ENCODE measurements around the gene ZNF227.

- no peak for TF ChIP-seq CTCF (IDR thresholded peaks at IDR 0.05)
- no peak for TF ChIP-seq POLR2A (IDR thresholded peaks at IDR 0.05)
Observed at GRCh38 chr19:44236384-44236783, 24.1 kb downstream of the ZNF227 start.

Data from sigmoid colon (tissue), 3 donors.